Activated CD4-positive, alpha-beta T cell treated with anti-CD3 and anti-CD28 coated beads, Interleukin-2, amount 50 U/mL, for 4 hours (primary cell): ENCODE measurements around the gene CENPA.
"Not testable (repeated sequence)": the region's sequence is repeated elsewhere in the genome, so short reads cannot be mapped to it uniquely, and the experiment has no call there.

ENCODE experiments used
- DNase-seq, 2 experiments: peaks; one replicate each; pipeline ENCODE4 v3.0.0-alpha.2; 2020

The CENPA gene

GRCh38 chr2:26785431-26786206 is at the start of gene CENPA:
CENPA (plus strand) TSS chr2:26786056; CDS start chr2:26786197, 141 bp downstream.
- DNase-seq = peak; percentile 94

- DNase-seq = no peak
These were observed 48.6 kb upstream of the CENPA start for GRCh38 chr2:26737221-26737620.

- no peak for DNase-seq
These were observed 47.4 kb upstream of the CENPA start for GRCh38 chr2:26738481-26738880.

- DNase-seq = no peak
These were observed 46.3 kb upstream of the CENPA start for GRCh38 chr2:26739514-26739913.

- no peak for DNase-seq
These were observed 45.5 kb upstream of the CENPA start for GRCh38 chr2:26740346-26740745.

- DNase-seq = no peak
These were observed 45.0 kb upstream of the CENPA start for GRCh38 chr2:26740890-26741302.

GRCh38 chr2:26742048-26742770 is 43.6 kb upstream of the CENPA start:
- no peak for DNase-seq

GRCh38 chr2:26743852-26744251 is 42.0 kb upstream of the CENPA start:
- no peak for DNase-seq

GRCh38 chr2:26744953-26745352 is 40.9 kb upstream of the CENPA start:
- DNase-seq = no peak

GRCh38 chr2:26745609-26746327 is 40.1 kb upstream of the CENPA start:
- DNase-seq = peak; percentile 74 to 76

- no peak for DNase-seq
These were observed 38.9 kb upstream of the CENPA start for GRCh38 chr2:26746934-26747333.

GRCh38 chr2:26749787-26750420 is 36.0 kb upstream of the CENPA start:
- not testable (repeated sequence) for DNase-seq

GRCh38 chr2:26750467-26750866 is 35.4 kb upstream of the CENPA start:
- not testable (repeated sequence) for DNase-seq

GRCh38 chr2:26752656-26753055 is 33.2 kb upstream of the CENPA start:
- no peak for DNase-seq

GRCh38 chr2:26754539-26754938 is 31.3 kb upstream of the CENPA start:
- DNase-seq = no peak

GRCh38 chr2:26754972-26755670 is 30.7 kb upstream of the CENPA start:
- DNase-seq = no peak

GRCh38 chr2:26756337-26756736 is 29.5 kb upstream of the CENPA start:
- no peak for DNase-seq

- DNase-seq = no peak
These were observed 27.7 kb upstream of the CENPA start for GRCh38 chr2:26757873-26758789.

- no peak for DNase-seq
These were observed 27.0 kb upstream of the CENPA start for GRCh38 chr2:26758790-26759321.

GRCh38 chr2:26759845-26760244 is 26.0 kb upstream of the CENPA start:
- no peak for DNase-seq

GRCh38 chr2:26760991-26761390 is 24.9 kb upstream of the CENPA start:
- not testable (repeated sequence) for DNase-seq
